Smooth muscle cell (in vitro differentiated cells): ENCODE results near the gene XCR1. TPM values are rescaled to one million over a fixed set of nuclear protein-coding genes. Genes with fewer than 3 reads are reported as not detected.

Experiments used
- DNase-seq: peaks from one replicate; lab custom pipeline; 2025; ENCODE audit not compliant: unreplicated experiment; lab: John Stamatoyannopoulos, UW
- H2AFZ ChIP-seq: fragments of 200-600 bp; sonication (generic); 2 replicates; pipeline ENCODE4 v1.6.0; 2016; ENCODE audit warnings: antibody characterized with exemption, low read depth, mild to moderate bottlenecking
- H3F3A ChIP-seq: fragments of 200-600 bp; sonication (generic); 2 replicates; pipeline ENCODE4 v1.6.0; 2017; ENCODE audit warnings: antibody characterized with exemption, low read depth
- H3K27ac ChIP-seq: fragments of 200-600 bp; sonication (generic); 2 replicates; pipeline ENCODE4 v1.5.1; 2016; ENCODE audit warnings: low read depth, mild to moderate bottlenecking
- H3K27me3 ChIP-seq: fragments of 200-600 bp; sonication (generic); 2 replicates; pipeline ENCODE4 v1.6.1; 2016; ENCODE audit warnings: low read depth, mild to moderate bottlenecking
- H3K36me3 ChIP-seq: fragments of 200-600 bp; sonication (generic); 2 replicates; pipeline ENCODE4 v1.5.1; 2016; ENCODE audit warnings: low read depth
- H3K4me1 ChIP-seq: fragments of 200-600 bp; sonication (generic); 2 replicates; pipeline ENCODE4 v1.5.1; 2016; ENCODE audit warnings: low read depth
- H3K4me2 ChIP-seq: fragments of 200-600 bp; sonication (generic); 2 replicates; pipeline ENCODE4 v1.6.0; 2016; ENCODE audit warnings: mild to moderate bottlenecking
- H3K4me3 ChIP-seq: fragments of 200-600 bp; sonication (generic); 2 replicates; pipeline ENCODE4 v1.5.1; 2016; ENCODE audit warnings: mild to moderate bottlenecking
- H3K79me2 ChIP-seq: fragments of 200-600 bp; sonication (generic); 2 replicates; pipeline ENCODE4 v1.6.0; 2016; ENCODE audit warnings: low read depth, mild to moderate bottlenecking
- H3K9ac ChIP-seq: fragments of 200-600 bp; sonication (generic); 2 replicates; pipeline ENCODE4 v1.6.0; 2016; ENCODE audit warnings: low read depth
- H3K9me3 ChIP-seq: fragments of 200-600 bp; sonication (generic); replicated peaks from 2 replicates; pipeline ENCODE4 v1.5.1; 2016; ENCODE audit warnings: low read depth
- H4K20me1 ChIP-seq: fragments of 200-600 bp; sonication (generic); 2 replicates; pipeline ENCODE4 v1.6.0; 2016; ENCODE audit warnings: low read depth
- CTCF ChIP-seq: fragments of 200-600 bp; sonication (generic); IDR thresholded peaks from 2 replicates; pipeline ENCODE4 v1.5.1; 2017; ENCODE audit warnings: borderline replicate concordance, mild to moderate bottlenecking, antibody characterized with exemption; ENCODE audit not compliant: insufficient read depth, poor library complexity, severe bottlenecking
- WGBS: methylation state at CpG from one replicate; pipeline ENCODE4 v1.1.7; 2016; ENCODE audit warnings: low lambda C conversion rate; 5-methylcytosine and 5-hydroxymethylcytosine counted together
- polyA plus RNA-seq: library from polyadenylated mRNA; unstranded; fragments of >200 nt; fragmentation: Nextera tagmentation; extraction: Ambion mirVana; gene quantifications from 2 replicates; pipeline ENCODE4 v1.2.1, GENCODE V29; 2016
- total RNA-seq: library from RNA; depleted of rRNA; stranded (reverse); fragments of >200 nt; gene quantifications from 2 replicates; pipeline ENCODE4 v1.2.3, GENCODE V29; 2014

The XCR1 gene
- total and polyA plus RNA-seq, 2 experiments from 2014 or later = 0.76 TPM; not detected in 1

- Histone ChIP-seq H3K4me1 (peaks cover 12% of the 10 kb centered on the region), H3F3A (no peaks in the 10 kb centered on the region), H3K9ac (peak within 1 kb of the TSS; percentile 83), H3K27ac (peak within 1 kb of the TSS; percentile 29), H3K9me3 (no peaks in the 10 kb centered on the region), H3K79me2 (peaks cover 6% of the 10 kb centered on the region), H2AFZ (peak within 1 kb of the TSS; percentile 100), H3K4me3 (peak within 1 kb of the TSS; percentile 96), H3K36me3 (no peaks in the 10 kb centered on the region), H4K20me1 (no peaks in the 10 kb centered on the region), H3K4me2 (peak within 1 kb of the TSS; percentile 100), H3K27me3 (no peaks in the 10 kb centered on the region)
- peak; percentile 62 for DNase-seq
- TF ChIP-seq CTCF = no peak
- WGBS = 5% methylated on average over 53 of the region's 67 CpGs
Observed at GRCh38 chr3:45995236-45996192, 31.8 kb downstream of the XCR1 start, which contains the start of gene FYCO1. FYCO1 (minus strand) TSS chr3:45995824; CDS start chr3:45984910, 10,914 bp downstream.

- Histone ChIP-seq H3K9me3 (no peaks in the 10 kb centered on the region), H2AFZ (peak overlapping the region; percentile 100), H3K36me3 (no peaks in the 10 kb centered on the region), H3K27me3 (no peaks in the 10 kb centered on the region), H4K20me1 (no peaks in the 10 kb centered on the region), H3K4me3 (peak overlapping the region; percentile 96), H3K9ac (peak overlapping the region; percentile 83), H3F3A (no peaks in the 10 kb centered on the region), H3K4me2 (peak overlapping the region; percentile 100), H3K27ac (no peak overlapping the region), H3K79me2 (peaks cover 6% of the 10 kb centered on the region), H3K4me1 (peaks cover 12% of the 10 kb centered on the region)
- no peak for TF ChIP-seq CTCF
- no peak for DNase-seq
- 15% methylated on average over 16 of the region's 16 CpGs for WGBS
Observed at GRCh38 chr3:45994419-45995235, 32.7 kb downstream of the XCR1 start.

GRCh38 chr3:45993421-45994027, 33.8 kb downstream of the XCR1 start:
- no peak for DNase-seq
- H3K4me1 ChIP-seq = peaks cover 15% of the 10 kb centered on the region
- H3K4me3 ChIP-seq = no peak overlapping the region
- no peaks in the 10 kb centered on the region for H4K20me1 ChIP-seq
- H3K27ac ChIP-seq = peak overlapping the region; percentile 1
- peak overlapping the region; percentile 2 for H3K4me2 ChIP-seq
- peaks cover 6% of the 10 kb centered on the region for H3K79me2 ChIP-seq
- H3K36me3 ChIP-seq = no peaks in the 10 kb centered on the region
- H3F3A ChIP-seq = no peaks in the 10 kb centered on the region
- no peaks in the 10 kb centered on the region for H3K9me3 ChIP-seq
- 75% methylated on average over 3 of the region's 3 CpGs for WGBS
- no peaks in the 10 kb centered on the region for H3K27me3 ChIP-seq
- no peak overlapping the region for H3K9ac ChIP-seq
- no peak for TF ChIP-seq CTCF
- no peak overlapping the region for H2AFZ ChIP-seq
